SH-SY5Y (cell line): ENCODE results near the gene GSK3B.

Experiments
- GATA2 ChIP-seq: IDR thresholded peaks from 2 replicates; pipeline ENCODE4 v1.6.1; 2011; ENCODE audit warnings: mild to moderate bottlenecking, low read depth, low read length
- GATA3 ChIP-seq: IDR thresholded peaks from 2 replicates; pipeline ENCODE4 v1.6.1; 2011; ENCODE audit warnings: low read depth, mild to moderate bottlenecking, low read length, moderate library complexity

- TF ChIP-seq GATA3 (no peak), GATA2 (no peak)
Observed at GRCh38 chr3:120027226-120027625, 67.0 kb downstream of the GSK3B start.
